Activated CD8-positive, alpha-beta T cell treated with anti-CD3 and anti-CD28 coated beads for 36 hours (primary cell): ENCODE measurements around the gene ALDH7A1. TPM values are rescaled to one million over a fixed set of nuclear protein-coding genes. Genes with fewer than 3 reads are reported as not detected.

Source experiments
- ATAC-seq: fragments of 200-7000 bp; cut with Tn5 transposase; one replicate; pipeline ENCODE4 v1.10.0; 2021; ENCODE audit warnings: mild to moderate bottlenecking, moderate library complexity
- CTCF ChIA-PET: fragments of 350-600 bp; sonication (Branson Sonifier 250); formaldehyde crosslinking; loops from one replicate; lab custom pipeline; 2021; ENCODE audit warnings: antibody characterized with exemption; lab: Charles Lee
- POLR2A ChIA-PET: fragments of 350-600 bp; sonication (Branson Sonifier 250); formaldehyde crosslinking; loops from one replicate; lab custom pipeline; 2021; ENCODE audit warnings: antibody characterized with exemption; lab: Charles Lee
- DNase-seq: peaks from one replicate; pipeline ENCODE4 v3.0.0-alpha.2; 2020
- H3K27ac Mint-ChIP-seq: one replicate; pipeline ENCODE4 v1.8.0; 2021; ENCODE audit warnings: mild to moderate bottlenecking, mixed read lengths
- H3K27me3 Mint-ChIP-seq: one replicate; pipeline ENCODE4 v1.8.0; 2021; ENCODE audit warnings: mixed read lengths
- H3K36me3 Mint-ChIP-seq: one replicate; pipeline ENCODE4 v1.8.0; 2021; ENCODE audit warnings: low read depth, mixed read lengths
- H3K4me1 Mint-ChIP-seq: one replicate; pipeline ENCODE4 v1.8.0; 2021; ENCODE audit warnings: low read depth, mixed read lengths
- H3K4me3 Mint-ChIP-seq: one replicate; pipeline ENCODE4 v1.8.0; 2021; ENCODE audit warnings: mild to moderate bottlenecking, moderate library complexity, mixed read lengths
- H3K9me3 Mint-ChIP-seq: one replicate; pipeline ENCODE4 v1.8.0; 2021; ENCODE audit warnings: mixed read lengths
- CTCF ChIP-seq: fragments of 200-600 bp; IDR thresholded peaks from one replicate; pipeline ENCODE4 v1.8.0; 2022; ENCODE audit warnings: antibody characterized with exemption, mild to moderate bottlenecking
- intact Hi-C: fragments of 100-400 bp; cut with micrococcal nuclease; formaldehyde crosslinking; loops from one replicate; pipeline ENCODE4 v1.10.0; 2022
- total RNA-seq, 2 experiments: library from RNA; stranded (reverse); gene quantifications; one replicate each; pipeline ENCODE4 v1.2.3, GENCODE V29; 2021

Gene ALDH7A1
- total RNA-seq, 2 experiments from 2014 or later, result 4.8 to 5.1 TPM

DNA sequence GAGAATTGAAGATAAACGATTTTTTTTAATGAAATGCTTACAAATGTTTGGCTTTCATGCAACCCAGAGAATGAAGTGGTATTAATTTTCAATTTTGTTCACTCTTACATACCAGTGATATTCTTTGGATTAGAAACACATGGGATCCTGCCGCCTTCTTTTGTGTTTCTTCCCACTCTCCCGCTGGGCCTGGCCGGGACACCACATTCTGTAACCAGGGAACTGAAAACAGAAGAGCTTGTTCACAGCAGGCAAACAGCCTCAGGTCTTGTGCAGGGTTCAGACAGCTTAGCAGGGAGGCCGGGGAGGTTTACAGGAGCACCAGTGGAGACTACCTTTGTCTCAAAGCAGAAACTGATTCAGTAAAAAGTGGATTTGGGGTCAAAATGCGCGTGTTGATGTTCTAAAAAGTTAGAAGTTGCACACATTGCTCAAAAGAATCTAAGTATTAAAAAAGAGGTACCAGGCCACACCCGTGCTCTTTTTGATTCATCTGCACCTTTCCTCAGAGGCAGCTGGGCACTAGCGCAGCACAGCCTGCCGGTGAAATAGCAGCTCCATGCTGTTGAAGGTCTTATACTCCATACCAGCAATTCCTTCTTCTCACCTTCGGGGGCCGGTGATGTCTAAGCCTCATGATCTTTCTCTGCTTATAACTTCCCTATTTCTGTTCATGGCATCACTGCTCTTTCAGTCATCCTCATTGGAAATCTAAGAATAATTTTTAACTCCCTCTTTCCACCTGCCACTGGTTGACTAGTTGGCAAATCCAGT, 104.7 kb downstream of the ALDH7A1 start:
- H3K9me3 Mint-ChIP-seq, result no peaks in the 10 kb centered on the region
- peak overlapping the region; percentile 6 for H3K27ac Mint-ChIP-seq
- ATAC-seq (no peak), DNase-seq (no peak)
- ChIA-PET CTCF (interaction anchor here (0.7 to 2.1 kb wide), 5 partner anchors 9 to 151 kb away, joined by 3 to 13 read pairs (median 3); no protein-coding TSS in a partner anchor), POLR2A (interaction anchor here (1.1 kb wide), 2 partner anchors 10 to 41 kb away, joined by 3 read pairs; no protein-coding TSS in a partner anchor)
- no peak for TF ChIP-seq CTCF
- intact Hi-C loops, result no loop called here
- no peaks in the 10 kb centered on the region for H3K4me1 Mint-ChIP-seq
- no peaks in the 10 kb centered on the region for H3K27me3 Mint-ChIP-seq
- H3K36me3 Mint-ChIP-seq, result peaks cover 16% of the 10 kb centered on the region
- H3K4me3 Mint-ChIP-seq, result no peak overlapping the region

GRCh38 chr5:126488443-126489065, 106.5 kb downstream of the ALDH7A1 start:
- CTCF ChIA-PET, result interaction anchor here (1.0 to 2.1 kb wide), 2 partner anchors 11 to 88 kb away, joined by 3 to 13 read pairs; no protein-coding TSS in a partner anchor
- Mint-ChIP-seq H3K36me3 (peaks cover 16% of the 10 kb centered on the region), H3K4me3 (no peak overlapping the region), H3K27me3 (no peaks in the 10 kb centered on the region), H3K9me3 (no peaks in the 10 kb centered on the region), H3K4me1 (no peaks in the 10 kb centered on the region), H3K27ac (no peak overlapping the region)
- intact Hi-C loops, result no loop called here
- ATAC-seq (no peak), DNase-seq (no peak)
- POLR2A ChIA-PET, result no interaction called here
- no peak for TF ChIP-seq CTCF

GRCh38 chr5:126487596-126487995, 107.4 kb downstream of the ALDH7A1 start:
- no peak overlapping the region for H3K27ac Mint-ChIP-seq
- H3K36me3 Mint-ChIP-seq, result peaks cover 22% of the 10 kb centered on the region
- no peaks in the 10 kb centered on the region for H3K27me3 Mint-ChIP-seq
- H3K4me1 Mint-ChIP-seq, result no peaks in the 10 kb centered on the region
- no peak for TF ChIP-seq CTCF
- H3K9me3 Mint-ChIP-seq, result no peaks in the 10 kb centered on the region
- CTCF ChIA-PET, result interaction anchor here (1.0 to 1.8 kb wide), 3 partner anchors 8 to 87 kb away, joined by 3 to 9 read pairs (median 3); no protein-coding TSS in a partner anchor
- intact Hi-C loops, result no loop called here
- POLR2A ChIA-PET, result no interaction called here
- no peak overlapping the region for H3K4me3 Mint-ChIP-seq
- ATAC-seq, result no peak
- no peak for DNase-seq

DNA sequence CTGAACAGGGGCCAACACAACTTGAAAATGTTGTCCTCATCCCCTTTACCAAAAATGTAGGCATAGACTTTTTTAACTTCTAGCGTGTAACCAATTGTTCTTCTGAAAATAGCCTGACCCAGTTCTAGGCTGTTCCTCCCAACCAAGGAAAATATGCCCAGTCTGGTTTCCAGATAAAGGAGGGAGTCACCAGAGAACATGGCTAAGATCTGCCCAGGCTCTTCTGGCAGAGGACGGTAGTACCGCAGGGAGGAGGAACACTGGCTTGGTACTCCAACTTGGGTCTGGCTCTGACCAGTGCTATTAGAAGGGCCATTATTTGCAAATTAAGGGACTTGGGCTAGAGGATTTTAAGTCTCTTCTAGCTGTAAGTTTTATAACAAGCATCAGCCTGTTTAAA, 108.7 kb downstream of the ALDH7A1 start:
- Mint-ChIP-seq H3K36me3 (peaks cover 22% of the 10 kb centered on the region), H3K4me3 (no peak overlapping the region), H3K4me1 (no peaks in the 10 kb centered on the region), H3K27ac (no peak overlapping the region), H3K27me3 (no peaks in the 10 kb centered on the region), H3K9me3 (no peaks in the 10 kb centered on the region)
- no peak for ATAC-seq
- ChIA-PET POLR2A (interaction anchor here (1.6 kb wide), 1 partner anchor 13 kb away, joined by 4 read pairs; no protein-coding TSS in a partner anchor), CTCF (interaction anchor here (1.0 to 1.8 kb wide), 3 partner anchors 10 to 147 kb away, joined by 3 to 9 read pairs (median 4); no protein-coding TSS in a partner anchor)
- DNase-seq, result no peak
- no peak for TF ChIP-seq CTCF
- intact Hi-C loops, result no loop called here

DNA sequence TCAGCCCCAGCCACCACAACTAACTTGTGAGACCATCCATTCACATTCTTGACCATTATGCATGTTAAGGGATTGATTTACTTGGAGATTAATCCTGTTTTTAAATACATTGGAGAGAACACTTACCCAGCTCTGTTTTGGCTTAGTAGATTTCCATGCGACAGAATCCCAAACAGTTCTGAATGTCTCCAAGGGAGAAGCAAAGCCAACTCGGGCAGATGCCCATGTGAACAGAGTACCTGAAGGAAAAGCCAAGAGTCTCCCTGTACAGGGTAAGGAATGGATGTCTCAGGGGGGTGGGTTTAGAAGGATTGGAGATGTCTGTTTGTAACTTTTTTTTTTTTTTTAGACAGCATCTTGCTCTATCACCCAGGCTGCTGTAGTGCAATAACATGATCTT, 110.8 kb downstream of the ALDH7A1 start:
- no peak for TF ChIP-seq CTCF
- peaks cover 25% of the 10 kb centered on the region for H3K36me3 Mint-ChIP-seq

More for the DNA sequence above, 110.8 kb downstream of the ALDH7A1 start:
- CTCF ChIA-PET, result no interaction called here
- H3K4me1 Mint-ChIP-seq, result no peaks in the 10 kb centered on the region
- DNase-seq (no peak), ATAC-seq (no peak)
- H3K27me3 Mint-ChIP-seq, result no peaks in the 10 kb centered on the region
- no peaks in the 10 kb centered on the region for H3K9me3 Mint-ChIP-seq
- POLR2A ChIA-PET, result no interaction called here
- intact Hi-C loops, result no loop called here
- H3K27ac Mint-ChIP-seq, result no peak overlapping the region
- no peak overlapping the region for H3K4me3 Mint-ChIP-seq
